BJ (cell line): Measurements from ENCODE around the gene NHERF1. TPM values are rescaled to one million over a fixed set of nuclear protein-coding genes. Genes with fewer than 3 reads are reported as not detected.

Source experiments
- CTCF ChIA-PET: fragments of 350-600 bp; formaldehyde crosslinking; extraction: SDS; loops from one replicate; lab custom pipeline; 2021; ENCODE audit warnings: antibody characterized with exemption, inconsistent platforms; lab: Yijun Ruan, JAX
- POLR2A ChIA-PET: fragments of 300-600 bp; sonication (Branson Sonifier 250); formaldehyde crosslinking; extraction: SDS; loops from one replicate; lab custom pipeline; 2021; ENCODE audit warnings: antibody characterized with exemption; lab: Charles Lee
- DNase-seq: peaks from one replicate; pipeline ENCODE4 v3.0.0-alpha.2; 2011; ENCODE audit warnings: low read depth
- H3K27me3 ChIP-seq: 2 replicates; pipeline ENCODE4 v1.6.0; 2011; ENCODE audit warnings: low read length; ENCODE audit not compliant: control insufficient read depth, insufficient read depth
- H3K36me3 ChIP-seq: 2 replicates; pipeline ENCODE4 v1.5.1; 2011; ENCODE audit warnings: low read length; ENCODE audit not compliant: control insufficient read depth, insufficient read depth
- H3K4me3 ChIP-seq: 2 replicates; pipeline ENCODE4 v1.5.1; 2011; ENCODE audit warnings: low read depth, mild to moderate bottlenecking, control low read depth, low read length
- polyA plus RNA-seq: library from polyadenylated mRNA; depleted of rRNA; stranded (reverse); fragments of >200 nt; gene quantifications from 2 replicates; pipeline ENCODE4 v1.2.3, GENCODE V29; 2011
- TF ChIP-seq, protein P1 (sequence below): IDR thresholded peaks from 2 replicates; pipeline ENCODE4 v1.5.1; 2011; ENCODE audit warnings: low read depth, mild to moderate bottlenecking, control low read depth, inconsistent platforms, low read length, moderate library complexity; ENCODE audit not compliant: insufficient read depth

NHERF1 gene
- polyA plus RNA-seq, 1 experiment: 16.3 TPM

DNA sequence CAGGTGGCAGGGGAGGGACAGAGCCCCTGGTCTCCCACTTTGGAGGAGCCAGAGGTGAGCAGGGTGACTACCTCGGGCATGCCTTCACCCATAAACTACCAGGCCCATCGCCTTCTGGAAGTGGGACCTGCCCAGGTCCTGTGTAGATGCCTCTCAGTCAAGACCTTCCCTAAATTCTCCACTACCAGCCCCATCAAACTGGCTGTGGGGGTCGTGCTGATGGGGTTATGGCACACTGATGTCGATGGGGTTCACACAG, 17.2 kb upstream of the NHERF1 start:
- TF ChIP-seq, protein P1, sequence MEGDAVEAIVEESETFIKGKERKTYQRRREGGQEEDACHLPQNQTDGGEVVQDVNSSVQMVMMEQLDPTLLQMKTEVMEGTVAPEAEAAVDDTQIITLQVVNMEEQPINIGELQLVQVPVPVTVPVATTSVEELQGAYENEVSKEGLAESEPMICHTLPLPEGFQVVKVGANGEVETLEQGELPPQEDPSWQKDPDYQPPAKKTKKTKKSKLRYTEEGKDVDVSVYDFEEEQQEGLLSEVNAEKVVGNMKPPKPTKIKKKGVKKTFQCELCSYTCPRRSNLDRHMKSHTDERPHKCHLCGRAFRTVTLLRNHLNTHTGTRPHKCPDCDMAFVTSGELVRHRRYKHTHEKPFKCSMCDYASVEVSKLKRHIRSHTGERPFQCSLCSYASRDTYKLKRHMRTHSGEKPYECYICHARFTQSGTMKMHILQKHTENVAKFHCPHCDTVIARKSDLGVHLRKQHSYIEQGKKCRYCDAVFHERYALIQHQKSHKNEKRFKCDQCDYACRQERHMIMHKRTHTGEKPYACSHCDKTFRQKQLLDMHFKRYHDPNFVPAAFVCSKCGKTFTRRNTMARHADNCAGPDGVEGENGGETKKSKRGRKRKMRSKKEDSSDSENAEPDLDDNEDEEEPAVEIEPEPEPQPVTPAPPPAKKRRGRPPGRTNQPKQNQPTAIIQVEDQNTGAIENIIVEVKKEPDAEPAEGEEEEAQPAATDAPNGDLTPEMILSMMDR: no peak
- Histone ChIP-seq H3K27me3 (peaks cover 9% of the 10 kb centered on the region), H3K4me3 (no peak overlapping the region), H3K36me3 (no peaks in the 10 kb centered on the region)
- DNase-seq: no peak
- ChIA-PET POLR2A (no interaction called here), CTCF (no interaction called here)

- ChIA-PET POLR2A (no interaction called here), CTCF (no interaction called here)
- TF ChIP-seq, protein P1: no peak
- no peak for DNase-seq
- H3K27me3 ChIP-seq: peaks cover 10% of the 10 kb centered on the region
- H3K36me3 ChIP-seq: no peaks in the 10 kb centered on the region
- no peak overlapping the region for H3K4me3 ChIP-seq
Measured at GRCh38 chr17:74732042-74732867, 16.2 kb upstream of the NHERF1 start.

DNA sequence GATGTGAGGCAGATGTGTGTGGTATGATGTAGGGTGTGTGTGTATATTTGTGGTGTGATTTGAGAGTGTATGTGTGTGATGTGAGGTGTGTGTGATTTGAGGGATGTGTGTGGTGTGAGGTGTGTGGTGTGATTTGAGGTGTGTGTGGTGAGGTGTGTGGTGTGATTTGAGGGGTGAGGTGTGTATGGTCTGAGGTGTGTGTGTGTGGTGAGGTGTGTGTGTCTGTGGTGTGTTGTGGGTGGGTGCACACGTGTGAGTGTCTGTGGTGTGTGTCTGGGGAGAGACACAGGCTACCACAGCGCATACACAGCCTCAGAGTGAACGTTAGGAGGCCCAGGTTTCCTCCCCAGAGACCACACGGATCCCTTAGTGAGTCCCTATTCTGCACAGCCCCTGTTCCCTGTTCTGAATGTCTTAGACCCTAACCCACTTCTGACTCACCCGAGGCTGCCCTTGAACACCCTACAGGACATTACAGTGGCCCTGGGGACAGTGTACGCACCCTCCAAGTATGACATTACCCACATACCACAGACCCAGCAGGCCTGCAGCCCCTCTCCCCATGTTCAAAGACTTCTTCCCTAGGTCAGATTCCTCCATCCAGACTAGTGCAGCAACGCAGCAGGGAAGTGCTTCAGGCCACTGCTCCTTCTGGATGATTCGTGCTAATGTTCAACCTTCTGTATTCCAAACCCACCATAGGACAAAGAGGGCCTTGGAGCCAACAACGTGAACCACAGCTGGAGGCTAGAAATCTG, 14.9 kb upstream of the NHERF1 start:
- Histone ChIP-seq H3K27me3 (peaks cover 22% of the 10 kb centered on the region), H3K4me3 (no peak overlapping the region), H3K36me3 (no peaks in the 10 kb centered on the region; the same call in 1 of the 2 replicates)
- DNase-seq: no peak
- ChIA-PET POLR2A (no interaction called here), CTCF (no interaction called here)
- TF ChIP-seq, protein P1: no peak

- ChIA-PET POLR2A (no interaction called here), CTCF (no interaction called here)
- peaks cover 27% of the 10 kb centered on the region for H3K27me3 ChIP-seq
- DNase-seq: no peak
- no peaks in the 10 kb centered on the region; the same call in 1 of the 2 replicates for H3K36me3 ChIP-seq
- H3K4me3 ChIP-seq: no peak overlapping the region
- TF ChIP-seq, protein P1: no peak
Measured at GRCh38 chr17:74734256-74734655, 14.2 kb upstream of the NHERF1 start.

- Histone ChIP-seq H3K4me3 (no peak within 1 kb of the TSS), H3K27me3 (peaks cover 30% of the 10 kb centered on the region), H3K36me3 (no peaks in the 10 kb centered on the region; the same call in 1 of the 2 replicates)
- no peak for DNase-seq
- POLR2A ChIA-PET: no interaction called here
- TF ChIP-seq, protein P1: no peak
- CTCF ChIA-PET: interaction anchor here (0.7 to 3.7 kb wide), 9 partner anchors 8 to 133 kb away, joined by 3 to 14 read pairs (median 3); no protein-coding TSS in a partner anchor
Measured at GRCh38 chr17:74736513-74737298, 11.7 kb upstream of the NHERF1 start, which contains the start of gene RAB37. Gene RAB37 (plus strand): TSS chr17:74737256. CDS start chr17:74737273, 17 bp downstream.
